HCT116 (cell line): ENCODE results near the gene SMIM41. TPM values are rescaled to one million over a fixed set of nuclear protein-coding genes. Genes with fewer than 3 reads are reported as not detected.

Experiments used
- ATAC-seq: fragments of 200-7000 bp; cut with Tn5 transposase; 2 replicates; pipeline ENCODE4 v1.9.1; 2020; ENCODE audit warnings: mild to moderate bottlenecking, moderate library complexity
- BruUV-seq: library from RNA; stranded (reverse); fragments of 400-500 nt; replicated peaks from 2 replicates; lab custom pipeline; 2021; lab: Mats Ljungman, UMichigan
- CTCF ChIA-PET: fragments of 300-600 bp; sonication (Branson Sonifier 250); formaldehyde crosslinking; loops from one replicate; lab custom pipeline; 2021; ENCODE audit warnings: antibody characterized with exemption; lab: Charles Lee
- POLR2A ChIA-PET: fragments of 300-600, 350-600 bp; sonication (Branson Sonifier 250); formaldehyde crosslinking; loops from one replicate; lab custom pipeline; 2021; ENCODE audit warnings: antibody characterized with exemption; lab: Charles Lee
- RAD21 ChIA-PET, 2 experiments: fragments of 300-600 bp; sonication (Branson Sonifier 250); formaldehyde crosslinking; loops; one replicate each; lab custom pipeline; 2023; ENCODE audit warnings: low total read pairs in 2 of 2; ENCODE audit not compliant: uncharacterized antibody in 2 of 2, unreplicated experiment in 2 of 2, low non-redundant PET in 1 of 2; lab: Charles Lee
- DNase-seq: peaks from one replicate; pipeline ENCODE4 v3.0.0-alpha.2; 2010; ENCODE audit warnings: low read depth, low spot score
- H2AFZ ChIP-seq: fragments of 200-600 bp; shearing (Covaris generic), sonication (generic); 2 replicates; pipeline ENCODE4 v1.6.1; 2017; ENCODE audit warnings: low read depth, mixed run types, mixed read lengths, antibody characterized with exemption, low read length; ENCODE audit not compliant: poor library complexity, severe bottlenecking
- H3K27ac ChIP-seq: 2 replicates; pipeline ENCODE4 v1.5.1; 2012; ENCODE audit warnings: low read depth, low read length
- H3K27me3 ChIP-seq: fragments of 200-600 bp; sonication (generic); 2 replicates; pipeline ENCODE4 v1.6.1; 2016; ENCODE audit warnings: mixed run types, low read length, mixed read lengths; ENCODE audit not compliant: insufficient read depth
- H3K36me3 ChIP-seq, 2 experiments: fragments of 200-500 bp in 1 of 2; fragments of 200-600 bp in 1 of 2; sonication (Bioruptor generic) in 1 of 2; sonication (generic) in 1 of 2; 2 replicates each; pipeline versions ENCODE4 v1.5.1 to v1.6.1; 2014 to 2016; ENCODE audit warnings: low read length in 2 of 2, inconsistent platforms in 1 of 2, mixed read lengths in 1 of 2, mixed run types in 1 of 2; ENCODE audit not compliant: insufficient read depth in 2 of 2, control insufficient read depth in 1 of 2
- H3K4me1 ChIP-seq, 2 experiments: fragments of 200-600 bp in 1 of 2; sonication (generic) in 1 of 2; 2 replicates each; pipeline versions ENCODE4 v1.5.1 to v1.6.1; 2012 to 2017; ENCODE audit warnings: low read length in 2 of 2, inconsistent platforms in 1 of 2, mild to moderate bottlenecking in 1 of 2, mixed read lengths in 1 of 2, mixed run types in 1 of 2, moderate library complexity in 1 of 2; ENCODE audit not compliant: insufficient read depth in 2 of 2, control insufficient read depth in 1 of 2
- H3K4me2 ChIP-seq: fragments of 200-600 bp; sonication (generic); 2 replicates; pipeline ENCODE4 v1.6.1; 2017; ENCODE audit warnings: mixed run types, low read length, mixed read lengths
- H3K4me3 ChIP-seq, 2 experiments: fragments of 200-600 bp in 1 of 2; sonication (generic) in 1 of 2; replicated peaks in 1 of 2; 2 replicates each; pipeline ENCODE4 v1.5.1; 2011 to 2016; ENCODE audit warnings: low read length in 2 of 2, control low read depth in 1 of 2, low read depth in 1 of 2, mild to moderate bottlenecking in 1 of 2, mixed read lengths in 1 of 2, mixed run types in 1 of 2
- H3K79me2 ChIP-seq: fragments of 200-600 bp; sonication (generic); 2 replicates; pipeline ENCODE4 v1.6.1; 2017; ENCODE audit warnings: mild to moderate bottlenecking, mixed run types, low read length, moderate library complexity, mixed read lengths; ENCODE audit not compliant: insufficient read depth
- H3K9ac ChIP-seq: fragments of 200-600 bp; sonication (generic); 2 replicates; pipeline ENCODE4 v1.6.1; 2016; ENCODE audit warnings: low read length, mixed read lengths
- H3K9me2 ChIP-seq: fragments of 200-600 bp; sonication (generic), shearing (Covaris generic); 2 replicates; pipeline ENCODE4 v1.6.1; 2017; ENCODE audit warnings: mixed run types, mild to moderate bottlenecking, moderate library complexity; ENCODE audit not compliant: insufficient read depth
- H3K9me3 ChIP-seq, 2 experiments: fragments of 200-500 bp in 1 of 2; fragments of 200-600 bp in 1 of 2; sonication (Bioruptor generic) in 1 of 2; sonication (generic) in 1 of 2; 2 replicates each; pipeline ENCODE4 v1.6.1; 2014 to 2017; ENCODE audit warnings: low read length in 2 of 2, mixed read lengths in 2 of 2, inconsistent platforms in 1 of 2, low read depth in 1 of 2, mild to moderate bottlenecking in 1 of 2, mixed run types in 1 of 2, moderate library complexity in 1 of 2; ENCODE audit not compliant: control insufficient read depth in 1 of 2, insufficient read depth in 1 of 2
- H4K20me1 ChIP-seq: fragments of 200-600 bp; sonication (generic), shearing (Covaris generic); 2 replicates; pipeline ENCODE4 v1.6.1; 2017; ENCODE audit warnings: mixed run types, mild to moderate bottlenecking, moderate library complexity; ENCODE audit not compliant: insufficient read depth
- CEBPB ChIP-seq: IDR thresholded peaks from 2 replicates; pipeline ENCODE4 v1.6.1; 2012; ENCODE audit warnings: low read depth
- JUND ChIP-seq: IDR thresholded peaks from 2 replicates; pipeline ENCODE4 v1.6.1; 2012
- SP1 ChIP-seq: IDR thresholded peaks from 2 replicates; pipeline ENCODE4 v1.6.1; 2012; ENCODE audit warnings: low read depth
- TCF7L2 ChIP-seq: IDR thresholded peaks from 2 replicates; pipeline ENCODE4 v1.7.0; 2011; ENCODE audit warnings: borderline replicate concordance, inconsistent platforms; ENCODE audit not compliant: insufficient read depth, insufficient read length; ENCODE audit errors: extremely low read depth
- intact Hi-C: fragments of 100-400 bp; cut with micrococcal nuclease; formaldehyde crosslinking; loops from 2 replicates; pipeline ENCODE4 v1.10.0; 2022
- total RNA-seq: library from RNA; stranded (reverse); gene quantifications from one replicate; pipeline ENCODE4 v1.2.1, GENCODE V29; 2021; ENCODE audit not compliant: unreplicated experiment
- TF ChIP-seq, protein P1 (sequence below), 3 experiments: fragments of 200-600 bp in 1 of 3; sonication (generic) in 1 of 3; IDR thresholded peaks in 2 of 3; conservative IDR thresholded peaks in 1 of 3; 2 replicates each; pipeline ENCODE4 v1.5.1; 2012 to 2017; ENCODE audit warnings: low read depth in 2 of 3, low read length in 2 of 3, antibody characterized with exemption in 1 of 3, borderline replicate concordance in 1 of 3, control low read depth in 1 of 3, mild to moderate bottlenecking in 1 of 3, mixed read lengths in 1 of 3, mixed run types in 1 of 3, moderate library complexity in 1 of 3; ENCODE audit not compliant: insufficient read depth in 1 of 3
- TF ChIP-seq, protein P2 (sequence below): IDR thresholded peaks from 2 replicates; pipeline ENCODE4 v1.6.1; 2011; ENCODE audit warnings: mild to moderate bottlenecking, low read length, moderate library complexity; ENCODE audit not compliant: insufficient replicate concordance; ENCODE audit errors: extremely low read depth

Gene SMIM41
- total RNA-seq, 1 experiment from 2014 or later = not detected

DNA sequence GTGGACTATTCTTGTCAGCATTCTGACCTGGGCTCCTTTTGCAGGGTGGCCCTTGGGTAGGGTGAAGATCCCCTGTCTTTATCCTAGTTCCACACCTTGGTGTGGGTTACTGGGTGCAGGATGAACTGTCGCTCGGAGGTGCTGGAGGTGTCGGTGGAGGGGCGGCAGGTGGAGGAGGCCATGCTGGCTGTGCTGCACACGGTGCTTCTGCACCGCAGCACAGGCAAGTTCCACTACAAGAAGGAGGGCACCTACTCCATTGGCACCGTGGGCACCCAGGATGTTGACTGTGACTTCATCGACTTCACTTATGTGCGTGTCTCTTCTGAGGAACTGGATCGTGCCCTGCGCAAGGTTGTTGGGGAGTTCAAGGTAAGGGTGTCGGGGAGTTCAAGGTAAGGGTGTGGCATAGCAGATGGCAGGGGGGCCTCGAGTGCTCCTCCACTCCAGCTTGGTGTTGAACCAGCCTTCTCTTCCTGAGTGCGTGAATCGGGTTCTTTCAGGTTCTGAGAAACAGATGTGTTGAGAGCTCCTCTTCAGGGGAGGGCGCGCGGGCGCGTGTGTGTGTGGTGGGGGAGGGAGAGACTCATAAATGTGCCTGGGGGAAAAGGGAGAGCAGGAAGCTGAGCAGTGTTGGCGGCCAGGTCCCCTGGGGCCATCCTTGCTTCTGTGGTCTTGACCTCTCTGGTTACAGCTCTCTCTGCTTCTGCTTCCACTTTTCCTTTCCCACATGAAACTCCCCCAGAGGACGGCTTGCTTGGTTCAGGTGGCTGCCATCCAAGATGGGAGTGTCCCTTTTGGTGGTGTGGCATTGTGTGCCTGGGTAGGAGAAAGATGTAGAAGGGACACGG lies 5.7 kb upstream of the SMIM41 start:
- no peak for DNase-seq
- CTCF ChIA-PET = interaction anchor here (3.0 kb wide), 1 partner anchor 49 kb away, joined by 22 read pairs; no protein-coding TSS in a partner anchor
- Histone ChIP-seq H3K79me2 (peaks cover 70% of the 10 kb centered on the region), H3K4me2 (no peak overlapping the region), H3K9me2 (no peaks in the 10 kb centered on the region), H3K36me3 (peaks cover 42 to 44% of the 10 kb centered on the region in 2 experiments; a peak in 3 of 4 replicates), H2AFZ (no peak overlapping the region), H3K9ac (no peak overlapping the region), H3K27me3 (no peaks in the 10 kb centered on the region), H4K20me1 (no peaks in the 10 kb centered on the region), H3K4me3 (no peak overlapping the region), H3K9me3 (no peaks in the 10 kb centered on the region), H3K27ac (no peak overlapping the region), H3K4me1 (peaks cover 7 to 16% of the 10 kb centered on the region in 2 experiments)
- intact Hi-C loops = no loop called here
- TF ChIP-seq TCF7L2 = no peak
- TF ChIP-seq, protein P1, sequence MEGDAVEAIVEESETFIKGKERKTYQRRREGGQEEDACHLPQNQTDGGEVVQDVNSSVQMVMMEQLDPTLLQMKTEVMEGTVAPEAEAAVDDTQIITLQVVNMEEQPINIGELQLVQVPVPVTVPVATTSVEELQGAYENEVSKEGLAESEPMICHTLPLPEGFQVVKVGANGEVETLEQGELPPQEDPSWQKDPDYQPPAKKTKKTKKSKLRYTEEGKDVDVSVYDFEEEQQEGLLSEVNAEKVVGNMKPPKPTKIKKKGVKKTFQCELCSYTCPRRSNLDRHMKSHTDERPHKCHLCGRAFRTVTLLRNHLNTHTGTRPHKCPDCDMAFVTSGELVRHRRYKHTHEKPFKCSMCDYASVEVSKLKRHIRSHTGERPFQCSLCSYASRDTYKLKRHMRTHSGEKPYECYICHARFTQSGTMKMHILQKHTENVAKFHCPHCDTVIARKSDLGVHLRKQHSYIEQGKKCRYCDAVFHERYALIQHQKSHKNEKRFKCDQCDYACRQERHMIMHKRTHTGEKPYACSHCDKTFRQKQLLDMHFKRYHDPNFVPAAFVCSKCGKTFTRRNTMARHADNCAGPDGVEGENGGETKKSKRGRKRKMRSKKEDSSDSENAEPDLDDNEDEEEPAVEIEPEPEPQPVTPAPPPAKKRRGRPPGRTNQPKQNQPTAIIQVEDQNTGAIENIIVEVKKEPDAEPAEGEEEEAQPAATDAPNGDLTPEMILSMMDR (IDR thresholded peaks at IDR 0.05 in 2 of 3, conservative IDR thresholded peaks at IDR 0.05 in 1 of 3; ENCODE audit: borderline replicate concordance in 1 of 3, insufficient read depth in 1 of 3, low read depth in 2 of 3, low read length in 2 of 3) = no peak
- TF ChIP-seq JUND = no peak
- no peak for TF ChIP-seq CEBPB
- TF ChIP-seq SP1 = no peak
- TF ChIP-seq, protein P2, sequence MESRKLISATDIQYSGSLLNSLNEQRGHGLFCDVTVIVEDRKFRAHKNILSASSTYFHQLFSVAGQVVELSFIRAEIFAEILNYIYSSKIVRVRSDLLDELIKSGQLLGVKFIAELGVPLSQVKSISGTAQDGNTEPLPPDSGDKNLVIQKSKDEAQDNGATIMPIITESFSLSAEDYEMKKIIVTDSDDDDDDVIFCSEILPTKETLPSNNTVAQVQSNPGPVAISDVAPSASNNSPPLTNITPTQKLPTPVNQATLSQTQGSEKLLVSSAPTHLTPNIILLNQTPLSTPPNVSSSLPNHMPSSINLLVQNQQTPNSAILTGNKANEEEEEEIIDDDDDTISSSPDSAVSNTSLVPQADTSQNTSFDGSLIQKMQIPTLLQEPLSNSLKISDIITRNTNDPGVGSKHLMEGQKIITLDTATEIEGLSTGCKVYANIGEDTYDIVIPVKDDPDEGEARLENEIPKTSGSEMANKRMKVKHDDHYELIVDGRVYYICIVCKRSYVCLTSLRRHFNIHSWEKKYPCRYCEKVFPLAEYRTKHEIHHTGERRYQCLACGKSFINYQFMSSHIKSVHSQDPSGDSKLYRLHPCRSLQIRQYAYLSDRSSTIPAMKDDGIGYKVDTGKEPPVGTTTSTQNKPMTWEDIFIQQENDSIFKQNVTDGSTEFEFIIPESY = no peak
- no peak for ATAC-seq
- RAD21 ChIA-PET = no interaction called here
- no TSS peak for BruUV-seq
- POLR2A ChIA-PET = no interaction called here
